Osteoblast (primary cell): Measurements from ENCODE around the gene ALOX5. TPM values are rescaled to one million over a fixed set of nuclear protein-coding genes. Genes with fewer than 3 reads are reported as not detected.
"Not testable (repeated sequence)": the region's sequence is repeated elsewhere in the genome, so short reads cannot be mapped to it uniquely, and the experiment has no call there.

Source experiments
- DNase-seq: peaks from one replicate; pipeline ENCODE4 v3.0.0; 2011; ENCODE audit warnings: low spot score, mixed read lengths; ENCODE audit not compliant: insufficient read length; ENCODE audit errors: missing footprints
- H2AFZ ChIP-seq: 2 replicates; pipeline ENCODE4 v1.6.0; 2011; ENCODE audit warnings: mild to moderate bottlenecking, low read length
- H3K27ac ChIP-seq: 2 replicates; pipeline ENCODE4 v1.5.1; 2011; ENCODE audit warnings: mild to moderate bottlenecking, low read depth, low read length, moderate library complexity
- H3K27me3 ChIP-seq: 2 replicates; pipeline ENCODE4 v1.6.0; 2012; ENCODE audit warnings: mild to moderate bottlenecking, control low read depth, inconsistent platforms, low read length, moderate library complexity; ENCODE audit not compliant: insufficient read depth
- H3K36me3 ChIP-seq: 2 replicates; pipeline ENCODE4 v1.5.1; 2011; ENCODE audit warnings: mild to moderate bottlenecking, low read length, control low read depth, moderate library complexity; ENCODE audit not compliant: insufficient read depth
- H3K4me1 ChIP-seq: 2 replicates; pipeline ENCODE4 v1.5.1; 2011; ENCODE audit warnings: mild to moderate bottlenecking, low read length, control low read depth, moderate library complexity; ENCODE audit not compliant: insufficient read depth
- H3K4me2 ChIP-seq: 2 replicates; pipeline ENCODE4 v1.6.0; 2011; ENCODE audit warnings: mild to moderate bottlenecking, low read length; ENCODE audit not compliant: insufficient read depth
- H3K4me3 ChIP-seq: fragments of 200-600 bp; sonication (generic); 3 replicates; pipeline ENCODE4 v1.5.1; 2012; ENCODE audit warnings: mild to moderate bottlenecking, low read length, inconsistent platforms; ENCODE audit not compliant: insufficient read depth
- H3K79me2 ChIP-seq: 2 replicates; pipeline ENCODE4 v1.6.0; 2012; ENCODE audit warnings: mild to moderate bottlenecking, low read length, control low read depth, inconsistent platforms; ENCODE audit not compliant: insufficient read depth
- H3K9me3 ChIP-seq: 2 replicates; pipeline ENCODE4 v1.5.1; 2011; ENCODE audit warnings: low read depth, low read length, control low read depth
- H4K20me1 ChIP-seq: 2 replicates; pipeline ENCODE4 v1.6.0; 2012; ENCODE audit warnings: mild to moderate bottlenecking, low read length, control low read depth; ENCODE audit not compliant: insufficient read depth
- CTCF ChIP-seq: IDR thresholded peaks from 2 replicates; pipeline ENCODE4 v1.5.1; 2011; ENCODE audit warnings: mild to moderate bottlenecking, low read depth, low read length, moderate library complexity; ENCODE audit errors: extremely low read depth
- total RNA-seq: library from RNA; depleted of rRNA; stranded (reverse); fragments of >200 nt; gene quantifications from 2 replicates; pipeline ENCODE4 v1.2.3, GENCODE V29; 2012

The ALOX5 gene
- not detected in 2 replicates for total RNA-seq

- Histone ChIP-seq H3K9me3 (no peaks in the 10 kb centered on the region), H3K27ac (no peak within 1 kb of the TSS), H3K79me2 (no peaks in the 10 kb centered on the region), H4K20me1 (no peaks in the 10 kb centered on the region), H3K4me1 (no peaks in the 10 kb centered on the region), H2AFZ (no peak within 1 kb of the TSS), H3K36me3 (no peaks in the 10 kb centered on the region), H3K4me3 (no peak within 1 kb of the TSS), H3K4me2 (no peak within 1 kb of the TSS), H3K27me3 (peaks cover 40% of the 10 kb centered on the region)
- DNase-seq: peak; percentile 80
- no peak for TF ChIP-seq CTCF
Observed at GRCh38 chr10:45373576-45374349, at the start of gene ALOX5. TSS of gene ALOX5 (plus strand) at chr10:45374216. CDS start at chr10:45374280, 64 bp downstream.

DNA sequence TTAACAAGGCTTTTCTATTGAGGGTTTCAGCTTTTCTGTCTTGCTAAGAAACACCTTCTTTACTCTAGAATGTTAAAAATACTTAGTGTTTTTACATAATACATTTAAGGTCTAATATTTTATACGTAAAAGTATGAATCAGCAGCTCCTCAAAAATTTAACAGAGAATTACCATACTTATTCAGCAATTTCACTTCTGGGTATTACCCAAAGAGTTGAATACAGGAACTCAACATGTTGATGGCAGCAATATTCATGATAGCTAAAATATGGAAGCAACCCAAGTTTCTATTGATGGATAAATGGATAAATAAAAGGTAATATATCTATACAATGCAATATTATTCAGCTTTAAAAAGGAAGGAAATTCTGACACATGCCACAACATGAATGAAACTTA, 48.9 kb upstream of the ALOX5 start:
- H4K20me1 ChIP-seq: no peaks in the 10 kb centered on the region
- H3K9me3 ChIP-seq: no peaks in the 10 kb centered on the region
- no peak for TF ChIP-seq CTCF
- no peak overlapping the region for H3K27ac ChIP-seq
- H3K36me3 ChIP-seq: no peaks in the 10 kb centered on the region
- DNase-seq: no peak
- H3K4me1 ChIP-seq: no peaks in the 10 kb centered on the region
- no peaks in the 10 kb centered on the region for H3K27me3 ChIP-seq
- H3K4me3 ChIP-seq: no peak overlapping the region
- H3K4me2 ChIP-seq: no peak overlapping the region
- no peak overlapping the region for H2AFZ ChIP-seq
- H3K79me2 ChIP-seq: no peaks in the 10 kb centered on the region

- not testable (repeated sequence) for H3K79me2 ChIP-seq, H3K4me1 ChIP-seq, H3K27me3 ChIP-seq, H3K4me2 ChIP-seq, DNase-seq, H3K36me3 ChIP-seq, H2AFZ ChIP-seq, H3K27ac ChIP-seq, H3K4me3 ChIP-seq, H3K9me3 ChIP-seq, H4K20me1 ChIP-seq
Observed at GRCh38 chr10:45326864-45327263, 47.2 kb upstream of the ALOX5 start.

DNA sequence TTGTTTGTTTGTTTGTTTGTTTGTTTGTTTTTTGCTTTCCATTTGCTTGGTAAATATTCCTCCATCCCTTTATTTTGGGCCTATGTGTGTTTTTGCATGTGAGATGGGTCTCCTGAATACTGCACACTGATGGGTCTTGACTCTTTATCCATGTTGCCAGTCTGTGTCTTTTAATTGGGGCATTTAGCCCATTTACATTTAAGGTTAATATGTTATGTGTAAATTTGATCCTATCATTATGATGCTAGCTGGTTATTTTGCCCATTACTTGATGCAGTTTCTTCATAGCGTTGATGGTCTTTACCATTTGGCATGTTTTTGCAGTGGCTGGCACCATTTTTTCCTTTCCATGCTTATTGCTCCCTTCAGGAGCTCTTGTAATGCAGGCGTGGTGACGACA, 42.2 kb upstream of the ALOX5 start:
- H3K4me1 ChIP-seq, H3K36me3 ChIP-seq, H2AFZ ChIP-seq, H3K27ac ChIP-seq, DNase-seq, H3K79me2 ChIP-seq, H4K20me1 ChIP-seq, H3K4me3 ChIP-seq, H3K27me3 ChIP-seq, H3K4me2 ChIP-seq, H3K9me3 ChIP-seq: not testable (repeated sequence)

GRCh38 chr10:45339894-45340293, 34.1 kb upstream of the ALOX5 start:
- Histone ChIP-seq H3K9me3 (no peaks in the 10 kb centered on the region), H4K20me1 (no peaks in the 10 kb centered on the region), H3K27me3 (no peaks in the 10 kb centered on the region), H2AFZ (no peak overlapping the region), H3K4me2 (no peak overlapping the region), H3K79me2 (no peaks in the 10 kb centered on the region), H3K4me1 (no peaks in the 10 kb centered on the region), H3K27ac (no peak overlapping the region), H3K36me3 (no peaks in the 10 kb centered on the region), H3K4me3 (no peak overlapping the region)
- DNase-seq: no peak
- TF ChIP-seq CTCF: no peak

GRCh38 chr10:45340420-45340819, 33.6 kb upstream of the ALOX5 start:
- not testable (repeated sequence) for H3K27me3 ChIP-seq, H4K20me1 ChIP-seq, H3K27ac ChIP-seq, H3K79me2 ChIP-seq, DNase-seq, H3K9me3 ChIP-seq, H3K4me2 ChIP-seq, H2AFZ ChIP-seq, H3K36me3 ChIP-seq, H3K4me1 ChIP-seq, H3K4me3 ChIP-seq
